GM19455 (cell line): Measurements from ENCODE around the gene RTL10.

Experiments
- ATAC-seq: cut with Tn5 transposase; IDR thresholded peaks from one replicate; pipeline ENCODE4 v1.9.1; 2021; ENCODE audit not compliant: unreplicated experiment

RTL10 gene

GRCh38 chr22:19854778-19855503 is at the start of gene RTL10, which contains the start of gene GNB1L:
RTL10 (minus strand) TSS chr22:19854874; CDS start chr22:19852261, 2,613 bp downstream.
GNB1L (minus strand) TSS chr22:19854874; CDS start chr22:19821355, 33,519 bp downstream.
- peak; percentile 81 for ATAC-seq

GRCh38 chr22:19904174-19904856 is 49.6 kb upstream of the RTL10 start:
- no peak for ATAC-seq

- no peak for ATAC-seq
Observed at GRCh38 chr22:19903513-19903912, 48.8 kb upstream of the RTL10 start.

GRCh38 chr22:19903031-19903430 is 48.4 kb upstream of the RTL10 start:
- ATAC-seq = no peak

- no peak for ATAC-seq
Observed at GRCh38 chr22:19902245-19902715, 47.6 kb upstream of the RTL10 start.

GRCh38 chr22:19901577-19902244 is 47.0 kb upstream of the RTL10 start:
- no peak for ATAC-seq

- no peak for ATAC-seq
Observed at GRCh38 chr22:19900707-19901436, 46.2 kb upstream of the RTL10 start.

- no peak for ATAC-seq
Observed at GRCh38 chr22:19898831-19899567, 44.3 kb upstream of the RTL10 start.

GRCh38 chr22:19898145-19898544 is 43.5 kb upstream of the RTL10 start:
- ATAC-seq = no peak

GRCh38 chr22:19897726-19898125 is 43.1 kb upstream of the RTL10 start:
- ATAC-seq = no peak

GRCh38 chr22:19896665-19897355 is 42.1 kb upstream of the RTL10 start:
- ATAC-seq = no peak

- ATAC-seq = no peak
Observed at GRCh38 chr22:19895160-19895849, 40.6 kb upstream of the RTL10 start.

GRCh38 chr22:19893363-19893762 is 38.7 kb upstream of the RTL10 start:
- ATAC-seq = no peak

GRCh38 chr22:19892925-19893324 is 38.3 kb upstream of the RTL10 start:
- no peak for ATAC-seq

- ATAC-seq = no peak
Observed at GRCh38 chr22:19892257-19892879, 37.7 kb upstream of the RTL10 start.

GRCh38 chr22:19891317-19892256 is 36.9 kb upstream of the RTL10 start:
- ATAC-seq = no peak

GRCh38 chr22:19890502-19891316 is 36.0 kb upstream of the RTL10 start:
- no peak for ATAC-seq
